NAMALWA (cell line): Measurements from ENCODE around the gene CCNO.
A peak's percentile ranks its signal among the peaks of the same experiment; 100 is the strongest.

Source experiments
- DNase-seq: peaks from one replicate; pipeline ENCODE4 v3.0.0-alpha.2; 2015; ENCODE audit warnings: low spot score

Gene CCNO, protein sequence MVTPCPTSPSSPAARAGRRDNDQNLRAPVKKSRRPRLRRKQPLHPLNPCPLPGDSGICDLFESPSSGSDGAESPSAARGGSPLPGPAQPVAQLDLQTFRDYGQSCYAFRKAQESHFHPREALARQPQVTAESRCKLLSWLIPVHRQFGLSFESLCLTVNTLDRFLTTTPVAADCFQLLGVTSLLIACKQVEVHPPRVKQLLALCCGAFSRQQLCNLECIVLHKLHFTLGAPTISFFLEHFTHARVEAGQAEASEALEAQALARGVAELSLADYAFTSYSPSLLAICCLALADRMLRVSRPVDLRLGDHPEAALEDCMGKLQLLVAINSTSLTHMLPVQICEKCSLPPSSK

DNA sequence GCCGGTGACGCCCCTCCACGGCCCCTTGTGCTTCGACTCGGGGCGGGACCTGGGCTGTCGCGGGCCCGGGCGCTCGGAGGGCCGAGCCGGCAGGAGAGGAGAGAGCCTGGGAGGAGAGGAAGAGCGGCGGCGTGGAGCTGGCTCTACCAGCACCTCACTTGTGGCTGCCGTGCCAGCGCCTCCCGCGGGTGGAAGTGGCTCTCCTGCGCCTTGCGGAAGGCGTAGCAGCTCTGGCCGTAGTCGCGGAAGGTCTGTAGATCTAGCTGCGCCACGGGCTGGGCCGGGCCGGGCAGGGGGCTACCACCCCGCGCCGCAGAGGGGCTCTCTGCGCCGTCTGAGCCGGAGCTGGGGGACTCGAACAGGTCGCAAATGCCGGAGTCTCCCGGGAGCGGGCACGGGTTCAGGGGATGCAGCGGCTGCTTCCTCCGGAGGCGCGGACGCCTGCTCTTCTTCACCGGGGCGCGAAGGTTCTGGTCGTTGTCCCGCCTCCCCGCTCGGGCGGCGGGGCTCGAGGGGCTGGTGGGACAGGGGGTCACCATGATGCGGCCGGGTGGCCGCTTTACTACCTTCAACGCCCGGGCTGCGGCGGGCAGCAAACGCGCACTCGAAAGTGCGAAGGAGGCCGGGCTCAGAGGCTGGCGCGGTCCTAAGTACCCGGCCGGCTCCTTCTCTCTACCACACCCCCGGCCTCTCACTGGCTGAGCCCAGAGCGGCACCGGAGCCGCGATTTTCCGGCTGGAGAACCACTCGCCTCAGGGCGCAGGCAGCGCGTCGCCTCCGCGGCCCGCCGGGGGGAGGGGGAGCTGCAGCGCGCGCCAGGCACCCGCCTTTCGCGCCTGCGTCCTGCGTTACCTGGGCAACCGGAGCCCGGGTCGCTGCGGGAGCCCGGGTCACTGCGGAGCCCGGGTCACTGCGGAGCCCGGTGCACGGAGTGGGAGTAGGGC, at the start of gene CCNO:
CCNO (minus strand) TSS at position 624 of the 944 bp plus-strand sequence; CDS start at position 539, 85 bp downstream.
- DNase-seq, result peak; percentile 53

DNA sequence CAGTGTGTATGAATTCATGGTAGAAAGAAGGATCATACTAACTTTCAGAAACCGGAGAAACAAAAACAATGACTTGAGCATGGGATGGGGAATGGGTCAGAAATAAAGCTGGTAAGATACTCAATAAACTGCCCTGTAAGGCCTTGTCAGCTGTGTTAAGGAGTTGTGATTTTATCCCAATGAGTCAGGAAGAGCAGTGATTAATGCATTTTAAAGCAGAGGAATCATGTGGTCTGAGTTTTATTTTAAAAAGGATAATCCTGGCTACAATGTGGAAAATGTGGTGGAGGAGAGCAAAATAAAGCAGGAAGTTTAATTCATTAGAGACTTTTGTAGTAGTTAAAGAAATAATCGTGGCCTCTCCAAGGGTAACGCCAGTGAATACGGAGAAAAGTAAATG, 45.4 kb upstream of the CCNO start:
- DNase-seq, result no peak

DNA sequence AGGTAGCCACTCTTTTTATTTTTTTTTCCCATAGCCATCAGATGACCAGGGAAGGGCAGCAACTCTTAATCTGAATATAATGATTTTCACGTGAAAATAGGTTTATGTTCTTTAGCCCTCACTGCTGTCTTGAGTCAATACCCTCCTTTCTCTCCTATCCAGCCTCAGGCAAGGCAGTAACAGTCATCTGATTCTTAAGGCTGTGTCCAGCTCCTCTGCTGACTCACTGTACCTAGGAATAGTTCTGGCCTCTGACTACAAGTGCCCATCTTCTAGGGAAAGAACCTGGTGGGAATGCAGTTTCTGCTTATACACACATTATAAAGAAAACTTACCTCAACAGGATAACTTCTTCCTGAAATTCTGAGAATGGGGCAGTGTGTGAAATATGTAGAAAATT, 43.4 kb upstream of the CCNO start:
- DNase-seq, result no peak

DNA sequence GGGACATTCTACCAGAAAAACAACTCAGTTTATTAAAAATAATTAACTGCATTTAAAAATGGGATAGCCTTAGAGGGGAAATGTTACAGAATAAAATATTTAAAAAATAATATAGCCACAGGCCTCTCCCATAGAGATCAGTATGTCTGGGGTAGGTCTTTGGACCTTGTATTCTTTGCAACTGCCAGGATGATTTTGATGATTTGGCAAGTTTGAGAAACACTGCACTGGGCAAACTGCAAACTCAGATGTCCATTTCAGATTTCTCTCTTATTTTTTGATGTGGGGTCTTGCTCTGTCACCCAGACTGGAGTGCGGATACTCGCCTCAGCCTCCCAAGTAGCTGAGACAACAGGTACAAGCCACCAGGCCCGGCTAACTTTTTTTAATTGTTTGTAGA, 24.9 kb upstream of the CCNO start:
- DNase-seq, result no peak

DNA sequence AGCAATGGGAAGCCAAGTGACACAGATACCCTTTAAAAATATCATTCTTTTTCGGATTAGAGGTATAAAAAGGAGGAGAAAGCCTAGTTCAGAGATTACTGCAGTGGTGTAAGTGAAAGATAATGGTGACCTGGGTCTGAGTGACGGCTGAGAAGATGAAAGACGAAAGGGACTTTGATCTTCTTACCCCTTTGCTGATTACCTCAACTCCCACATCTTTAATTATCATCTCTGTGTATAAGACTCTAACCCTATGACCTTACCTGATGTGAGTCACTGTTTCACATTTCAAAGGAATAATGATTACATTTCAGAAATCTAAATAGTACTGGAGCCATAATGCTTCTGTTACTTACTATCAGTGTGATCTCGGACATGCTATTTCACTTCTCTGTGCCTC, 21.4 kb upstream of the CCNO start:
- DNase-seq, result no peak

DNA sequence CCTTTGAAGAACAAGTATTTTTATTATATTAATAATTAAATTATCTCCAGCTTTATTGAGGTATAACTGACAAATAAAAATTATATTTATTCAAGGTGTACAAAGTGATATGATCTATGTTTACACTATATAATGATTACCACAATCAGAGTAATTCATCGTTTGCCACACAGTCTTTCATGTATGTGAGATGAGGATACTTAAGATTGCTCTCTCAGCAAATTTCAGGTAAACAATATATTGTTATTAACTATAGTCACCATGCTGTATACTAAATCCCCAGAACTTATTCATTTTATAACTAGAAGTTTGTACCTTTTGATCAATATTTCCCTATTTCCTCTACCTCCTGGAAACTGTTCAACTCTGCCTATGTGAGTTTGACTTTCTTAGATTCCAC, 16.7 kb upstream of the CCNO start:
- DNase-seq, result no peak

DNA sequence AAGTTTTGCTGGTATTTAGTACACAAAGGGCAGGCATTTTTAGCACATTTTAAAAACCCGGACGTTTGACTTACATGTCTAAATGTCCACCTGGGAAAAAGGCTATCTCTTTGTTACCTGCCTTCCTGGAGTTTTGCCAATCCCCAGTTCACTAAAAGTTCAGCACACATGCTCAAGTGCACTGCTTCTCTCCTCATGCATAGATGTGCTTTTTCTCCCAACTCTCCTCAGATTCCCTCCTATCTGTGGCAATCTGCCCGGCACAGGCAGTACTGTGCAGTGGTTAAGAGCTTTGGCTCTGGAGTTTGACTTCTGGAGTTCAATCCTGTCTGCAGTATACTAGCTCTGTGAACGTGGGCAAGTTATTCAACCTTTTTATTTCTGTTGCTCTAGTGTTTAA, 8.3 kb upstream of the CCNO start:
- no peak for DNase-seq

DNA sequence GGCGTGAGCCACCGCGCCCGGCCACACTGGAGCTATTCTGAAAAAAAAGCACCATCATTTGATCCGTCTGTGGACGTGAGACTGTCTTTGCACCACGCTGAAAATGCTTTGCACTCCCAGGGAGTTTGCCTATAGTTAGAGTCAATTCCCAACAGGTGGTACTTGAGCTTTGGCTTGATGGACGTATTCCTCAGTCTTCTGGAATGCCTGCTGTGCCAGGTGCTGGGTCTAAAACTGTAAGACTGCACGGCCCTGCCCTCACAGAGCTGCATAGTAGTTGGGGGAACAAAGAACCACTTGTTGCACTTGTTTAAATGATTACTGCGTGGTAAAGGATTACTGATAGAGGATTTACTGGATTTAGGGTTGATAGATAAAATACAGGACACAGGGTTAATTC, 3.4 kb upstream of the CCNO start:
- DNase-seq, result no peak

DNA sequence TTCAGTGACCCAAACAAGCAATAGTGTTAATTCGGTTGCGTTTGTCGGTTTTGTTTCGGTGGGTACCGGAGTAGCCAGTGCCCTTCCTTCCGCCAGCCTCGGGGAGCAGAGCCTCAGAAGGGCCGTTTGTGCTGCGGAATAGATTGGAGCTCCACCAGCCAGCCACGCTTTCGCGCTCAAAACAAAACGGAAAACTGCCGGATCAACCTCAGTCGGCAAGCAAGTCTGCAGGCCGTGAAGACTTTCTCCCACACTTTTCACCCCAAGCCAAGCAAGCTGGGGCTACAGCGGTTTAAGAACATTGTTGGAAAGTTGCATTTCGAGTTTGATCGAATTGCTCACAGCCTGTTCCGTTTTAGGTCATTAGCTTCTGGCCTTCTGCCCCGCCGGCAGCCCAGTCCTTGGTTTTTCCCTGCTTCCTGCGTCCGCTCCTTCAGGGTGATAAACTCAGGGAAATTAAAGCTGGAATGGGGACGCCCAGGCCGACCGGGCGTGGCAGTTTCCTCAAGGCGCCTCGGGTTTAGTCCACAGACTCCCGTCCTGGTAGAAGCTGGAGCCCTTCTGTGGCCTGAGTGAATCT, 803 bp upstream of the CCNO start:
- peak; percentile 11 for DNase-seq

DNA sequence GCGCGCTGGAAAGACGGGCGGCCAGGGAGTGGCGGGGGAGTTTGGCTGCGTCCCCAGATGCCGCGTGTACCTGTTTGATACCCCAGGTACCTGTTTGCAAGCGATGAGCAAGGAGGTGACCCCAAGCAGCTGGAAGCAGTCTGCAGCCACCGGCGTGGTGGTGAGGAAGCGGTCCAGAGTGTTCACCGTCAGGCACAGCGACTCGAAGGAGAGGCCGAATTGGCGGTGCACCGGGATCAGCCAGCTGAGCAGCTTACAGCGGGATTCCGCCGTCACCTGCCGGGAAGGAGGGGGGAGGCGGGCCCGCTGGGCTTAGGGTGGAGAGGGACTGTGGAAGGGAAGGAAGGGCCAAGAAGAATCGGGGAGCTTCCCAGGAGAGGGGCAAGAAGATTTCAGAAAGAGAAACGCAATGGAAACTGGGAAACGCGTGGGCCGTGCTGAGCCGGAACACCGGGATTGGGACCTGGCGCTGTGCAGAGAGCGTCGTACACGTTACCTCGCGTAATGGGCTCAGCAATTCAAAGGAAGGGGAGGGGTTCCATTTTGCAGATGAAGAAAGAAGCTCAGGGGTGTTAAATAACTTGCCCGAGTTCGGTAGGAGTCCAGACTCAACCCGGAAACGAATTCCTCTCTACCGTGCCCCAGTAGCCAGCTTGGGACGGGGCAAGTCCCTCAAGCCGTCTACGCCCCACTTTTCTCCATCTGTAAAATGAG, 980 bp downstream of the CCNO start:
- DNase-seq, result no peak

DNA sequence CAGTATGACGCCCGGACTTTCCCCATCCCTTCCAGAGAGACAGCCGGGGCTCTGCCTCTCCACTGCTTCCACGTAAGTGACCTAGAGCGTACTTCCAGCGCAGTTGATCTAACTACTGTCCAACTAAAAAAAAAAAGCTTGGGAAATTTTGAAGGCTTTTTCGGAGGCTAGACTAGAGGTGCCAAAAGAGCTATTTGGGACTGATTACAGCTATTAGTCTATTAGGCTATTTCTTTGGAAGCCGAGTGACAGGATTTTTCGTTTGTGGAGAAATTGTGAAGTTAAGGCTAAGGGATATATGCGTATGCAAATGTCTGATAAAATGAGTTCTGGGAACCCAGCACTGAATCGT, 1.5 kb downstream of the CCNO start:
- no peak for DNase-seq

DNA sequence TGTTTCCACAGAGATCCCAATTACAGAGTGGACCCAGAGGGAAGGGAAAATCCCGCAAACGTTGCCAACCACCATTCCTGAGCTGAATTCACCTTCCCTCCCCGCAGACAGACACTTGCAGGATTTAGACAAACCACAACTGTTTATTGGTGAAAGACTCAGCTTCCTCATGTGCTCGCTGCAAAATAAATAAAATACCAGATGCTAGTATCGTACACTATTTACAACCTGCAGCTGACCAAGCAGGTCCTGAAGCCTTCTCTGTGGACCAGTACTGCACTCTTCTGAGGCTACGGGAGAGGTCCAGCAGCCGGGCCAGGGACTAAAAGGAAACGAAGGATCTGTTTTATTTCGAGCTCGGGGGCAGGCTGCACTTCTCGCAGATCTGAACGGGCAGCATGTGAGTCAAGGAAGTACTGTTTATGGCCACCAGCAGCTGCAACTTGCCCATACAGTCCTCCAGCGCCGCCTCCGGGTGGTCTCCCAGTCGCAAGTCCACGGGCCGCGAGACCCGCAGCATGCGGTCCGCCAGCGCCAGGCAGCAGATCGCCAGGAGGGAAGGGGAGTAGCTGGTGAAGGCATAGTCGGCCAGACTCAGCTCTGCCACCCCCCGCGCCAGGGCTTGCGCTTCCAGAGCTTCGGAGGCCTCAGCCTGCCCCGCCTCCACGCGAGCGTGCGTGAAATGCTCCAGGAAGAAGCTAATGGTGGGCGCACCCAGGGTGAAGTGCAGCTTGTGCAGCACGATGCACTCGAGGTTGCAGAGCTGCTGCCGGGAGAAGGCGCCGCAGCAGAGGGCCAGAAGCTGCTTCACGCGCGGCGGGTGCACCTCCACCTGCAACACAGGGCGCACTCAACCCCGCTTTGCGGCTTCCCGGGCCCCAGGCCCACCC, 2.1 kb downstream of the CCNO start:
- DNase-seq, result no peak

DNA sequence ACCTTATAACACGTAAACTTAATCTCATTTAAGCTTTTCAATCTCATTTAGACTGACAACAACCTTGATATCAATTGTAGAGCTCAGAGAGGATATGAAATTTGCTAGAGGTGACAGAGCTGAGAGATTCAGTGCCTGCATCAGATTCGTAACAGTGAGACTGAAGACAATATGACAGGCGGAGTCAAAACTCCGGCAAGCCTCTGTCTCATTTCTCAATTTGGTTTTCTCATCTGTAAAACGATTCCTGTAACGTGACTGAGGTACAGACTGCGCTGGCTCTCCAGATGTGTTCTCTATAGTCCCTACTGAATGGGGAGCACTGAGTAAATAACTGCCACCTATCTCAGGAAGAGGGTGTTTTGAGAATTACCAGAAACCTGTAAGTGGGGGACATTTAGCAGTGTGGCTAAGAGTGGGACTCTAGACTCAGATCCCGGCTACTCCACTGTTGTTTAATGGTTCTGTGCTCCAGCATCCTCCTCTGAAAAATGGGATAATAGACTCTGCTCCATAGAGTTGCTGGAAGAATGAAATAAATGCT, 3.2 kb downstream of the CCNO start:
- DNase-seq, result peak; percentile 3

DNA sequence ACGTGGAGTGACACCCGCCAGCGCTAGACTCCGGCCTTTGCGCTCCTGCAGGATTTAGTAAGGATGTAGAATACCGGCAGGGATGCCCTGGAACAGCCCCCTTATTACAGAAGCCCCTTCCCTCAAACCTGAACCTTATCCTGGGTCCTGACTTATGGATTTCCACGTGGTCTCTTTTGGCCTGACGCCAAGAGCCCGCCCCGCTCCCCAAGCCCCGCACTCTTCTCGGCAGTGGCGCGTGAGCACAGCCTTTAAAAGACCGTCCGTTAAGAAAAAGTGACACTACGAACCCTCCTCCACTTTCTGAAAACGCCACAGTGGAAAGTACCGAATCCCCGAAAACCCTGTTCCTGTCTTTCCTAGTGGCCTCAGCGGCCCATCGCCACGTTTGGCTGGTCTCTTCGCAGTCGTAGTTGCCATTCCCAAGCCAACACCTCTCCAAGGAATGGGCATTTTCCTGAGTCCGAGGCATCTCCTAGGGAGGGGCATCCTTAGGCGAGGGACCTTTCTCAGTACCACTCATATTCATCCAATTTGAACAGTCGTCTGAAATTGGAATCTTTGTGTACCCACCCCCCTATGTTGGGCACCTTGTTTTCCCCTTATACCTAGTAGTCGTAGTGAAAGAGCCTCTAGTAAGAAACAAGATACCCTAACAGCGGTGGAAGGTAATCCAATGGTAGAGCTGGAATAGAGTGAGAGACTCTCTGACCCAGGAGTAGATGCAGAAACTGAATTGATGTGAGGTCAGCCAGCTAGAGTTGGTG, 5.6 kb downstream of the CCNO start:
- DNase-seq, result no peak

DNA sequence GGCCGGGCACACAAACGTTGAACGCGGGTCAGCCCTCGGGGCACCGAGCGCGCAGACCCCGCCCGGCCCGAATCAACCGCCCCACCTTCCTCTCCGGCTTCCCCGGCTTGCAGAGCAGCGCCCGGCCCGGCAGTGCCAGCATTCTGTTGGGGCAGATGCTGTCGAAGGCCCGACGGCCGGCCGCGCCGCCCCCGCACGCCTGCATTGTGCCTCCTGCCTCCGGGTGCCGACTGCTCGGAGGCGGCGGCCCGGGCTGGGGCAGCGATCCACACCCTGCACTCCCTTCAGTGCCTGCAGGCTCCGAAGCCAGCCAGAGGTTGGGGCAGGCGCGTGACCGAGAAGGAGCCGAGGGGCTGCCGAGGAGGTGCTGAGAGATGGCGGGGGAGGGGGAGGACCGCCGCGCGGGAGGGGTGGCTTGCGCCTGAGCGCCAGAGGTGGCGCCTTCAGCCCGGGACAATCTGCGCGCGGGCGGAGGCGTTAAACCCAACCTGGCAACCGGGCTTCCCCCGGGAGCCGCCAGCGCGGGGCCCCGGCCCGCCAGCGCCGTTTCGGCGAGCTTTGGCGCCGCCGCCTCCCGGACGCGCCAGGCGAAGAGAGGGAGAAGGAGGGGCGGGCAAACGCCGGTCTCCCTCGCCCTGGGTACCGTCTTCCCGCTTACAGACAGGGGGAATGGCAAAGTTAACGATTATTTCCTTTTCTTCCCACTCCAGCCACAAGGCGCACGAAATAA, 6.3 kb downstream of the CCNO start, which contains the start of gene MCIDAS:
MCIDAS (minus strand) TSS at position 382 of the 730 bp plus-strand sequence; CDS start at position 205, 177 bp downstream.
- DNase-seq, result peak; percentile 59

DNA sequence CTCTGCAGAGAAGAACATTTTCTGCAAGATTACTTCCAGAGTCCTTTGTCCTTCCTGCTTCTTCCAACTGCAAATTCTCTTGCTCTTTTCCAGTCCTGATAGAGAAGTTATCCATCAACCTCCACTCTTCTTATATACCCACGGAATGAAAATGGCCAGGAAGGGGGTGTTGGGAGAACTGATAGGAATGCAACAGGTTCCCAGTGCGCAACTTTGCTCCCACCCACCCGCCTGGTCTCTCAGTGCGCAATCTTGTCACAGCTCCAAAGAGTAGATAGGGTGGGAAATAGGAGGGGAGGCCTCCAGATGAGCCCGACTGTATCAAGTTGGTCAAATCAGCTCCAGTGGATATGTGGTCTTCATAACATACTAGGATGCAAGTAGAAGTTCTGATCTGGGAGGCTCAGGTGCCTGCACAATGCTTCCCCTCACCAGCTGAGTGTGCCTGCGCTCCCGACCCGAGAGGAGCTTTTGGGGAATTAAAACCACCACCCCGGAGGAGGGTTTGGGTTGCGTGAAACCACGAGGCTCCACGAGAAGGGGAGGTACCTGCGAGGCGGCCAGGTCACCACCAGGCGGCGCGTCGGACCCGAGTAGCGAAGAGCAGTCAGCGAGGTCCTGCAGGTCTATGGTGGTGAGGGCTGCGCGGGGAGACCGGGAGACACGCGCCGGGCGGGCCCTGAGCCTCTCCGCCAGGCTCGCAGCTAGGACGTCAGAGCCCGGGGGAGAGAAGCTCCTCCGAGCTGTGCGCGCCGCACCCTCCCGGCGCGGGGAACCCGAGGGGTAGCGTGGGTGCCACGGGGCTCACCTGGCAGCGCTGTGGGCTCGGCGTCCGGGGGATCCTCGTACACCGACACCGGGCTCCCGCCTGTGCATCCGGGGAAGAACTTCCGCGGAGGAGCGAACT, 7.1 kb downstream of the CCNO start:
- peak; percentile 78 for DNase-seq

DNA sequence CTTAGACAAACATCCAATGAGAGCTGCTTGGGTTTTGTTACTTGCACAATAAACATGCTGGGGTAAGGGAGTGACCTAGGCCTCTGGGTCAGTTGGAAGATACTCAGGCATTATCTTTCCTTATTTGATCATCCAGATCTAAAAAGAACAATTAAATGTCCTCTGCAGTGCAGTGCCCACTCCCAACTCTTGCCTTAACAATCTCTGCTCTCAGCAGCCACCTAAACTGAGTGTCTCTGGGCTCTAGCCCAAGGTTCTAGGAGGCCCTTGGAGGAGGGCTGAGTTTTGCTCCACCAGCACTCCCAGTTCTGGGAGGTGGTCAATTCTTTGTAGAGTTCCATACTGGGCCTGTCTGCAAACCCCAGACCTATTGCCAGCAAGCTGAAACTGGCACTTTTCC, 8.1 kb downstream of the CCNO start:
- DNase-seq, result no peak

DNA sequence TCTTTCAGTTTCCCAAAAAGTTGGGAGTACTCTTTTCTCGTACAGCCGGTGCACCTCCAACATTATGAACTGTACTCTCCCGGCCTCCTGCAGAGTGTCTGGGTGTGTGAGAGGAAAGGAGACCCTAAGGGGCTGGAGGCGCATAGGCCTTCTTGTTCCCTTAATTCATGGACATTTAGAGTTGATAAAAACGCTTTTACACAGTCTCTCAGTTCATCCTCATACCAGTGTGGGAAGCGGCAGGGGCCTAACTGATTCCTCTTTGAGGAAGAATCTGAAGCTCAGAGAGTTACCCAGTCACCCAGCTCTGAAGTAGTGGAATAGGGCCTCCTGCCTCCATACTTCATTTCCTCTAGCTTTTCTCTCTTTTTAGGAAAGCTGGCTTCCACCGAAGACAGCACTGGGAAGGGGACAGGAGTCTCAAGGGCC, 9.6 kb downstream of the CCNO start:
- no peak for DNase-seq
